Gastrocnemius medialis (tissue), 4 donors: ENCODE results near the gene PHACTR1. TPM values are rescaled to one million over a fixed set of nuclear protein-coding genes. Genes with fewer than 3 reads are reported as not detected.

Source experiments
- ATAC-seq, 2 donors: fragments of 150-250 bp; one replicate each; pipeline ENCODE4 v1.9.1; 2016
- DNase-seq, 2 donors: peaks; one replicate each; pipeline ENCODE4 v3.0.0-alpha.2; 2019
- H3K27ac ChIP-seq, 4 donors: fragments of 200-600 bp; sonication (generic); 1 replicate in 1 of 4; 2 replicates in 3 of 4; pipeline ENCODE4 v1.5.1; 2016 to 2018; ENCODE audit warnings: mild to moderate bottlenecking in 2 of 4, moderate library complexity in 1 of 4
- H3K27me3 ChIP-seq, 3 donors: fragments of 200-600 bp; sonication (generic) in 2 of 3; 1 replicate in 1 of 3; 2 replicates in 2 of 3; pipeline versions ENCODE4 v1.5.1 to v1.6.0; 2016 to 2019; ENCODE audit warnings: mild to moderate bottlenecking in 1 of 3, moderate library complexity in 1 of 3
- H3K36me3 ChIP-seq, 2 donors: fragments of 200-600 bp; sonication (generic) in 1 of 2; one replicate each; pipeline ENCODE4 v1.5.1; 2017 to 2018
- H3K4me1 ChIP-seq, 2 donors: fragments of 200-600 bp; sonication (generic) in 1 of 2; one replicate each; pipeline ENCODE4 v1.5.1; 2016 to 2017; ENCODE audit warnings: mild to moderate bottlenecking in 2 of 2
- H3K4me3 ChIP-seq, 4 donors: fragments of 200-600 bp; sonication (generic) in 3 of 4; 1 replicate in 1 of 4; 2 replicates in 3 of 4; pipeline ENCODE4 v1.5.1; 2016 to 2019; ENCODE audit warnings: mild to moderate bottlenecking in 2 of 4
- H3K9me3 ChIP-seq, 3 donors: fragments of 200-600 bp; sonication (generic) in 2 of 3; 1 replicate in 1 of 3; 2 replicates in 2 of 3; pipeline ENCODE4 v1.5.1; 2016 to 2019
- POLR2A ChIP-seq, 2 donors: fragments of 450-650 bp; IDR thresholded peaks; one replicate each; pipeline ENCODE4 v1.6.1; 2017; ENCODE audit warnings: antibody characterized with exemption in 2 of 2, mild to moderate bottlenecking in 2 of 2, moderate library complexity in 2 of 2
- in situ Hi-C, 4 donors: fragments of 200-750 bp; cut with MboI; loops; one replicate each; pipeline versions ENCODE4 v1.15.0 to v1.8.0; 2017; ENCODE audit warnings: low sequenced_read_pairs in 4 of 4
- intact Hi-C: fragments of 100-400 bp; cut with DNase I; formaldehyde crosslinking; loops from one replicate; pipeline ENCODE4 v1.15.1; 2023; ENCODE audit warnings: low total_unique reads
- total RNA-seq, 4 donors: library from RNA; depleted of rRNA; stranded (reverse); fragments of >200 nt; gene quantifications; one replicate each; pipeline versions ENCODE4 v1.1.0 to v1.2.3, GENCODE V29; 2016
- TF ChIP-seq, protein P1 (sequence below), 5 experiments: fragments of 450-650 bp in 3 of 5; fragments of 200-600 bp in 2 of 5; sonication (generic) in 2 of 5; IDR thresholded peaks in 4 of 5; conservative IDR thresholded peaks in 1 of 5; 1 replicate in 4 of 5; 2 replicates in 1 of 5; pipeline ENCODE4 v1.5.1; 2016 to 2019; ENCODE audit warnings: antibody characterized with exemption in 5 of 5, mild to moderate bottlenecking in 3 of 5, moderate library complexity in 3 of 5

Gene PHACTR1
- total RNA-seq, 4 donors from 2014 or later: 0.07 to 0.82 (median 0.21) TPM

DNA sequence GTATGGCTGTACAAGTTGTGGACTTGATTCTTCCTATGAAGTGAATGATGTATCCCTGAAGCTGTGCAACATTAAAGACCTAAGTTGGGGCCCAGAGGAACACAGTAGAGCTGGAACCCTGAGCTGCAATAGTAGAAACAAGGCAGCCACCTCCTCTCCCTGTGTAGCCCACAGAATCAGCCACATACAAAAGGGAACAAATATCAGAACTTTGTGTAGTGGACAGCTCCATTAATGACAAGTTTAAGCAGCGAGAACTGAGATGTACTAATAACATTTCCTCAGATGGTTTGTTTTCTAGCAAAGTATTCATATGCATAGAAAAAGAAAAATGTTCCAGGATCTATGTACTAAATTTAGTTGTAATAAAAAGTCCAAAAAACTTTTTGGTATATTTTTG, 19.2 kb downstream of the PHACTR1 start:
- Histone ChIP-seq H3K27me3 (no peaks in the 10 kb centered on the region), H3K4me1 (no peaks in the 10 kb centered on the region), H3K4me3 (no peak overlapping the region), H3K36me3 (no peaks in the 10 kb centered on the region), H3K9me3 (no peaks in the 10 kb centered on the region), H3K27ac (no peak overlapping the region)
- TF ChIP-seq, protein P1, sequence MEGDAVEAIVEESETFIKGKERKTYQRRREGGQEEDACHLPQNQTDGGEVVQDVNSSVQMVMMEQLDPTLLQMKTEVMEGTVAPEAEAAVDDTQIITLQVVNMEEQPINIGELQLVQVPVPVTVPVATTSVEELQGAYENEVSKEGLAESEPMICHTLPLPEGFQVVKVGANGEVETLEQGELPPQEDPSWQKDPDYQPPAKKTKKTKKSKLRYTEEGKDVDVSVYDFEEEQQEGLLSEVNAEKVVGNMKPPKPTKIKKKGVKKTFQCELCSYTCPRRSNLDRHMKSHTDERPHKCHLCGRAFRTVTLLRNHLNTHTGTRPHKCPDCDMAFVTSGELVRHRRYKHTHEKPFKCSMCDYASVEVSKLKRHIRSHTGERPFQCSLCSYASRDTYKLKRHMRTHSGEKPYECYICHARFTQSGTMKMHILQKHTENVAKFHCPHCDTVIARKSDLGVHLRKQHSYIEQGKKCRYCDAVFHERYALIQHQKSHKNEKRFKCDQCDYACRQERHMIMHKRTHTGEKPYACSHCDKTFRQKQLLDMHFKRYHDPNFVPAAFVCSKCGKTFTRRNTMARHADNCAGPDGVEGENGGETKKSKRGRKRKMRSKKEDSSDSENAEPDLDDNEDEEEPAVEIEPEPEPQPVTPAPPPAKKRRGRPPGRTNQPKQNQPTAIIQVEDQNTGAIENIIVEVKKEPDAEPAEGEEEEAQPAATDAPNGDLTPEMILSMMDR (IDR thresholded peaks at IDR 0.05 in 4 of 5, conservative IDR thresholded peaks at IDR 0.05 in 1 of 5): no peak
- TF ChIP-seq POLR2A (IDR thresholded peaks at IDR 0.05): no peak
- intact Hi-C loops: no loop called here
- ATAC-seq (no peak), DNase-seq (no peak)
- in situ Hi-C loops: no loop called here

DNA sequence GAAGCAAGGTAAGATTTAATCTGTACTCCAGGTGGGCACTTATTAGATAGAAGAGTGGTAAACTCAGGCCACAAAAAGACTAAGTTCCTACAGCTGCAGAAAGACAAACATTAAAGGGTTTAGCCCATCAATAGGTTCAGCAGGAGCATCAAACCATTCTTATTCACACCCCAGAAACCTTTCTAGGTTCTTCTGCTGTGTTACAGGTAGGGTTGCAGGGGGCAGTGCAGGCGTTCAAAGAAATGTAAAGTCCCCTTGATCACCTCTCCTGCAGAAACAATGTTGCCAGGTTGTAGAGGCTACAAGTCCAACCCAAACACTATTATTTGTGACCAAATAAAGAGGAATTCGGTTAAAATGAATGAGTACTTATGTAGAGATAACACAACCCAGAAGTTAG, 31.8 kb downstream of the PHACTR1 start:
- Histone ChIP-seq H3K27ac (no peak overlapping the region), H3K4me1 (no peaks in the 10 kb centered on the region), H3K36me3 (no peaks in the 10 kb centered on the region), H3K9me3 (no peaks in the 10 kb centered on the region), H3K27me3 (peaks cover 22 to 34% (median 27%) of the 10 kb centered on the region in 3 donors), H3K4me3 (no peak overlapping the region)
- intact Hi-C loops (no loop called here), in situ Hi-C loops (no loop called here)
- DNase-seq: no peak
- TF ChIP-seq, protein P1 (IDR thresholded peaks at IDR 0.05 in 4 of 5, conservative IDR thresholded peaks at IDR 0.05 in 1 of 5): no peak
- no peak for TF ChIP-seq POLR2A (IDR thresholded peaks at IDR 0.05)
- ATAC-seq: no peak

GRCh38 chr6:12748815-12749521, 32.4 kb downstream of the PHACTR1 start:
- no peaks in the 10 kb centered on the region for H3K36me3 ChIP-seq
- H3K4me3 ChIP-seq: no peak overlapping the region
- TF ChIP-seq, protein P1 (IDR thresholded peaks at IDR 0.05 in 4 of 5, conservative IDR thresholded peaks at IDR 0.05 in 1 of 5): no peak
- intact Hi-C loops (no loop called here), in situ Hi-C loops (no loop called here)
- no peak for DNase-seq
- peaks cover 22 to 34% (median 27%) of the 10 kb centered on the region in 3 donors for H3K27me3 ChIP-seq
- no peak overlapping the region for H3K27ac ChIP-seq
- H3K9me3 ChIP-seq: no peaks in the 10 kb centered on the region
- no peak for ATAC-seq
- no peaks in the 10 kb centered on the region for H3K4me1 ChIP-seq

DNA sequence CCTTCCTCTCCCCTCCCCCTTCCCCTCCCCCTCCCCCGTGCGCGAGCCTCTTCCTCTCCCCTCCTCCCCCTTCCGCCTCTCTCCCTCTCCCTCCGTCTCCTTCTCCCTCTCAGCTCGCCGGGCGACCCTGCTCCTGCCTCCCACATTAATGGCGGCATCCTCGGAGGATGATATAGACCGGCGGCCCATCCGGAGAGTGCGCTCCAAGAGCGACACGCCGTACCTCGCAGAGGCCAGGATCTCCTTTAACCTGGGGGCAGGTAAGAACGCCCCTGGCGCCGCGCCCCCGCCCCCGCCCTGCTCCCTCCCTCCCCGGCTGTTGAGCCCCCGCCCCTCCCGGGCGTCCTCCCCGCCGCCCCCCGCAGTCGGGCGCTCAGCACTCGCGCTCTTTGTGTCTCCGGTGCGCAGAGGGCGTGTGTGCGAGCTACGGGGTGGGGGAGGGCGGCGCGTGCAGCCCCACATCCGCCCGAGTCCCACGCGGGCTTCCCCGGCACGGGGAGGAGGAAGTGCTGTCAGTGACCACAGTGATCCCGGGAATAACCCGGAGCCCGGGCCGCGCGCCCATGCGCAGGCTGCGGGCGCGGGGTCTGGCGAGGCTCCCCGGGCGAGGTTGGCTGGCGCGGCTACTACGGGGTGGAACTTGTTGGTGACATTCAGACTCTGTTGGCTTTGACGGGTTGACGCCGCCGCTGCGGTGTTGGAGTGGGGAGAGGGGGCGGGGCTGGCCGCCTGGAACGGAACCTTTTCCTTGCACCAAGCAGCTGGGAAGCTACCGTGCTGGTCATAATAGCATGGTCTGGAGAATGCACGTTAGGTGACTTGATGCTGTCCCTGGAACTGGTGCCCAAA, 33.2 kb downstream of the PHACTR1 start:
- no peak for DNase-seq
- Histone ChIP-seq H3K4me3 (no peak overlapping the region), H3K4me1 (no peaks in the 10 kb centered on the region), H3K9me3 (no peaks in the 10 kb centered on the region), H3K27me3 (peaks cover 22 to 34% (median 27%) of the 10 kb centered on the region in 3 donors), H3K36me3 (no peaks in the 10 kb centered on the region), H3K27ac (no peak overlapping the region)
- intact Hi-C loops (no loop called here), in situ Hi-C loops (no loop called here)
- no peak for ATAC-seq
- TF ChIP-seq, protein P1 (IDR thresholded peaks at IDR 0.05 in 4 of 5, conservative IDR thresholded peaks at IDR 0.05 in 1 of 5): no peak
- no peak for TF ChIP-seq POLR2A (IDR thresholded peaks at IDR 0.05)
